ENCODE results near the gene ACTMAP. TPM values are rescaled to one million over a fixed set of nuclear protein-coding genes. Genes with fewer than 3 reads are reported as not detected.

The ACTMAP gene
- total RNA-seq, 1 donor, result 1.1 TPM

DNA sequence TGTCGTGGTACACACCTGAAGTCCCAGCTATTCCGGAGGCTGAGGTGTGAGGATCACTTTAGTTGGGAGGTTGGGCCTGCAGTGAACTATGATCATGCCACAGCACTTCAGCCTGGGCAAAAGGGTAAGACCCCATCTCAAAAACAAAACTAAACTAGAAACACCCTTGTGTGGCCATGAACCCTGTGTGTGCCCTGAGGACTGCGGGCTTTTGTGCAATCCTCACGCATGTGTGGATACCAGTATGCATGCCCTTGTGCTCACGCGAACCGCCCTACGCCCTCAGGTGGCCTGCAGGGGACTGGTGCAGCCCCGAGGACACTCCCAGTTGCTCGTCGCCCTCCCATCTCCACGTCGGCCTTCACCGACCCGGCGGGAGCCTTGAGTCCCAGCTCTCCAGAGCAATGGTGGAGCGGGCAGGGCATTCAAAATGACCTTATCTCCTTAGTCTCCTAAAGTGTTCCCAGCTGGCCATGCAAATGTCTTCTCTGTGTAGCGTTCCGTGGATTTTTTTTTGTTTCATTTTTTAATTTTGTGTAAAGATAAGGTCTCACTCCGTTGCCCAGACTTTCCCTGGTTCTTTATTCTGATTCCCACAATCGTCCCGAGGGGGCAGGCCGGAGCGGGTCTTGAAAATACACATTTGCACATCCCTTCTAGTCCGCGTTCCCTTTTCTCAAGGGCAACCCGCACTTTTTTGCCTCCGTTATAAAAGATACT is 47.8 kb upstream of the ACTMAP start:
- Histone ChIP-seq H3K9me3 (ENCODE audit: low read depth, low read length) (no peaks in the 10 kb centered on the region), H3K4me2 (ENCODE audit: insufficient read depth, low read length) (peak overlapping the region; percentile 96)
- DNase-seq (ENCODE audit: insufficient read length, low spot score, missing footprints), result peak; percentile 96

DNA sequence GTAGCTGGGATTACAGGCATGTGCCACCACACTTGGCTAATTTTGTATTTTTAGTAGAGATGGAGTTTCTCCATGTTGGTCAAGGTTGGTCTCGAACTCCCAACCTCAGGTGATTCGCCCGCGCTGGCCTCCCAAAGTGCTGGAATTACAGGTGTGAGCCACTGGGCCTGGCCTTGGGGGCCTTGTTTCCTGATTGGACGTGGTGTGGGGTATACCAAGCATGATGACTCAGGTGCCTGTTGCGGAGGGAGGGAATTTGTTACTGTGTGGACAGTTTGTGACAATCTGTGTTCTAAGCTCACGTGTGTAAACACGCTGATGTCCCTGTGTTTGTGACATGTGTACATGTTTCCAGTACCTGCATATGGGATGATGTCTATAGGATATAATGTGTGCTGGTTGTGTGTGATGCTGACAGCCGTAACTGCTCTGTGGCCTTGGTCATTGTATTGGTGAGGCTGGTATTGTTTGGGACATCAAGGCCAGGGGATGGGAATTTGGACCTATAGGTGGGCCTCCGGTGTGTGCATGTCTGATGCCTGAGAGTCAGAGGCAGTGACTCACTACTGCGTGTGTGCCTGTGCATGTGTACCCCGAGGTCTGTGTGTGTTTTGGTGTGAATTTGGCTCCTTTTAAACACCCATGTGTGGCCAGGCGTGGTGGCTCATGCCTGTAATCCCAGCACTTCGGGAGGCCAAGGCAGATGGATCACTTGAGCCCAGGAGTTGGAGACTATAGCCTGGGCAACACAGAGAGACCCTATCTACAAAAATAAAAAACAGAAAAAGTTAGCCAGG is 47.1 kb upstream of the ACTMAP start:
- Histone ChIP-seq H2AFZ (ENCODE audit: low read length) (peak overlapping the region; percentile 92), H3K9me3 (ENCODE audit: low read depth, low read length) (no peaks in the 10 kb centered on the region), H3K4me2 (ENCODE audit: insufficient read depth, low read length) (peak overlapping the region; percentile 96), H3K27me3 (ENCODE audit: insufficient read depth, low read length) (no peaks in the 10 kb centered on the region), H3K36me3 (ENCODE audit: insufficient read depth, low read length) (peaks cover 20% of the 10 kb centered on the region), H4K20me1 (ENCODE audit: insufficient read depth, low read length) (peaks cover 26% of the 10 kb centered on the region), H3K4me1 (ENCODE audit: insufficient read depth, low read length) (peaks cover 28% of the 10 kb centered on the region), H3K79me2 (ENCODE audit: insufficient read depth, low read length) (peaks cover 33% of the 10 kb centered on the region), H3K27ac (ENCODE audit: low read depth, low read length) (peak overlapping the region; percentile 95), H3K4me3 (ENCODE audit: insufficient read depth, low read length) (no peak overlapping the region)
- no peak for TF ChIP-seq CTCF (IDR thresholded peaks at IDR 0.05; ENCODE audit: extremely low read depth, low read depth, low read length)
- DNase-seq (ENCODE audit: insufficient read length, low spot score, missing footprints), result peak; percentile 55

More for the DNA sequence above, 47.8 kb upstream of the ACTMAP start:
- H3K27ac ChIP-seq (ENCODE audit: low read depth, low read length), result peak overlapping the region; percentile 95
- H3K4me3 ChIP-seq (ENCODE audit: insufficient read depth, low read length), result peak overlapping the region; percentile 88
- peaks cover 41% of the 10 kb centered on the region for H3K79me2 ChIP-seq (ENCODE audit: insufficient read depth, low read length)
- no peaks in the 10 kb centered on the region for H3K27me3 ChIP-seq (ENCODE audit: insufficient read depth, low read length)
- H3K4me1 ChIP-seq (ENCODE audit: insufficient read depth, low read length), result peaks cover 36% of the 10 kb centered on the region
- peak overlapping the region; percentile 92 for H2AFZ ChIP-seq (ENCODE audit: low read length)
- peaks cover 23% of the 10 kb centered on the region for H3K36me3 ChIP-seq (ENCODE audit: insufficient read depth, low read length)
- peaks cover 34% of the 10 kb centered on the region for H4K20me1 ChIP-seq (ENCODE audit: insufficient read depth, low read length)
- TF ChIP-seq CTCF (IDR thresholded peaks at IDR 0.05; ENCODE audit: extremely low read depth, low read depth, low read length), result peak; percentile 38

DNA sequence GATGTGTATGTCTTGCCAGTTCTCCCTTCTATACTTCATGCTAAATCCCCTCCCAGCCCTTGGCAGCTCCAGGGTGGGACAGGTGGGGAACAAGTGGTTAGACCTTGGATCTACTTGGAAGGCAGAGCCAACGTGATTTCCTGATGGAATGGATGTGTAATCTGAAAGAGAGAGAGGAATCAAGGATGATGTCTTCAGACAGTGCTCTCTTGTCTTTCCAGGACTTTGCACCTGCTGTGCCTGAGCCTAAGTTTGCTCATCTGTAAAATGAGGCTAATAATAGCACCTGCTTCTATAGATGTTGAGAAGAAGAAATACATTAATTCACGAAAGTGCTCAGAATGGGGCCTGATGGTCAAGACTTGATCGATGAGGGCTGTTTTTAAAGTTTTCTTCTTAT is 41.7 kb upstream of the ACTMAP start:
- Histone ChIP-seq H3K4me2 (ENCODE audit: insufficient read depth, low read length) (no peak overlapping the region), H3K9me3 (ENCODE audit: low read depth, low read length) (no peaks in the 10 kb centered on the region), H3K4me1 (ENCODE audit: insufficient read depth, low read length) (no peaks in the 10 kb centered on the region), H3K4me3 (ENCODE audit: insufficient read depth, low read length) (no peak overlapping the region), H3K36me3 (ENCODE audit: insufficient read depth, low read length) (no peaks in the 10 kb centered on the region), H4K20me1 (ENCODE audit: insufficient read depth, low read length) (no peaks in the 10 kb centered on the region), H3K27me3 (ENCODE audit: insufficient read depth, low read length) (no peaks in the 10 kb centered on the region), H3K27ac (ENCODE audit: low read depth, low read length) (no peak overlapping the region), H2AFZ (ENCODE audit: low read length) (no peak overlapping the region), H3K79me2 (ENCODE audit: insufficient read depth, low read length) (no peaks in the 10 kb centered on the region)
- DNase-seq (ENCODE audit: insufficient read length, low spot score, missing footprints), result no peak
- no peak for TF ChIP-seq CTCF (IDR thresholded peaks at IDR 0.05; ENCODE audit: extremely low read depth, low read depth, low read length)

DNA sequence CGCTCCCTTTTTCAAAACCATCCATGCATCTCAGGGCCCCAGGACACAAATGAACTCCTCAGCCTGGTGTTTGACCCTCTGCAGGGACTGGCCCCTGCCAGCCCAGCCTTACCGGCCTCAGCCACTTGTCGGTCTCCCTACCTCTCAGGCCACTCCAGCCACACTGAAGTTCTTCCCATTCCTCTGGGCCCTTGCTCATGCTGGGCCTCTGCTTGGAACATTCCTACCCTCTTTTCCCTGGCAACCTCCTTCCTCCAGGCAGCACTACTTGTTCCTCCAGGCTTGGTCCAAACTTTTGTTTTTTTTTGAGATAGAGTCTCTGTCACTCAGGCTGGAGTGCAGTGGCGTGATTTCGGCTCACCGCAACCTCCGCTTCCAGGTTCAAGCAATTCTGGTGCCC is 41.1 kb upstream of the ACTMAP start:
- no peak overlapping the region for H3K27ac ChIP-seq (ENCODE audit: low read depth, low read length)
- H2AFZ ChIP-seq (ENCODE audit: low read length), result no peak overlapping the region
- H3K4me3 ChIP-seq (ENCODE audit: insufficient read depth, low read length), result no peak overlapping the region
- H3K36me3 ChIP-seq (ENCODE audit: insufficient read depth, low read length), result no peaks in the 10 kb centered on the region
- DNase-seq (ENCODE audit: insufficient read length, low spot score, missing footprints), result no peak
- no peak overlapping the region for H3K4me2 ChIP-seq (ENCODE audit: insufficient read depth, low read length)
- H3K27me3 ChIP-seq (ENCODE audit: insufficient read depth, low read length), result no peaks in the 10 kb centered on the region
- no peaks in the 10 kb centered on the region for H3K79me2 ChIP-seq (ENCODE audit: insufficient read depth, low read length)
- H3K9me3 ChIP-seq (ENCODE audit: low read depth, low read length), result no peaks in the 10 kb centered on the region
- no peaks in the 10 kb centered on the region for H3K4me1 ChIP-seq (ENCODE audit: insufficient read depth, low read length)
- no peak for TF ChIP-seq CTCF (IDR thresholded peaks at IDR 0.05; ENCODE audit: extremely low read depth, low read depth, low read length)
- H4K20me1 ChIP-seq (ENCODE audit: insufficient read depth, low read length), result no peaks in the 10 kb centered on the region
